Liver (tissue), 9 donors: Measurements from ENCODE around the gene HBG1. TPM values are rescaled to one million over a fixed set of nuclear protein-coding genes. Genes with fewer than 3 reads are reported as not detected.

Experiments used
- DNase-seq: peaks from one replicate; pipeline ENCODE4 v3.0.0-alpha.2; 2017; ENCODE audit warnings: low spot score
- H3K27ac ChIP-seq, 2 donors: one replicate each; pipeline ENCODE4 v1.7.0; 2013; ENCODE audit warnings: inconsistent platforms in 2 of 2, low read length in 2 of 2, control low read depth in 1 of 2, low read depth in 1 of 2, mild to moderate bottlenecking in 1 of 2
- H3K27me3 ChIP-seq, 4 donors: one replicate each; pipeline versions ENCODE4 v1.6.1 to v1.7.0; 2013; ENCODE audit warnings: low read length in 3 of 4, inconsistent platforms in 1 of 4, mild to moderate bottlenecking in 1 of 4, moderate library complexity in 1 of 4; ENCODE audit not compliant: control insufficient read depth in 4 of 4, insufficient read depth in 4 of 4
- H3K36me3 ChIP-seq, 4 donors: one replicate each; pipeline versions ENCODE4 v1.6.1 to v1.7.0; 2013; ENCODE audit warnings: low read length in 3 of 4, mild to moderate bottlenecking in 3 of 4, low read depth in 1 of 4, moderate library complexity in 1 of 4; ENCODE audit not compliant: control insufficient read depth in 4 of 4, insufficient read depth in 3 of 4
- H3K4me1 ChIP-seq, 4 donors: one replicate each; pipeline versions ENCODE4 v1.6.1 to v1.7.0; 2013; ENCODE audit warnings: low read length in 3 of 4, mild to moderate bottlenecking in 3 of 4, moderate library complexity in 1 of 4; ENCODE audit not compliant: control insufficient read depth in 4 of 4, insufficient read depth in 4 of 4
- H3K4me3 ChIP-seq, 3 donors: one replicate each; pipeline versions ENCODE4 v1.6.1 to v1.7.0; 2013; ENCODE audit warnings: low read length in 3 of 3, control low read depth in 1 of 3, low read depth in 1 of 3, mild to moderate bottlenecking in 1 of 3
- H3K9ac ChIP-seq, 2 donors: one replicate each; pipeline ENCODE4 v1.7.0; 2013; ENCODE audit warnings: low read length in 2 of 2, mild to moderate bottlenecking in 2 of 2, moderate library complexity in 2 of 2, control low read depth in 1 of 2, low read depth in 1 of 2
- H3K9me3 ChIP-seq, 4 donors: one replicate each; pipeline versions ENCODE4 v1.6.1 to v1.7.0; 2013; ENCODE audit warnings: low read length in 3 of 4; ENCODE audit not compliant: control insufficient read depth in 4 of 4
- ATF3 ChIP-seq: IDR thresholded peaks from 2 replicates; pipeline ENCODE4 v1.6.1; 2016; ENCODE audit warnings: antibody characterized with exemption
- CTCF ChIP-seq: fragments of 150-350 bp; IDR thresholded peaks from 2 replicates; pipeline ENCODE4 v1.5.1; 2017; ENCODE audit warnings: improper control_type of control experiment, low read depth, low read length; ENCODE audit not compliant: missing input control
- FOXA1 ChIP-seq: IDR thresholded peaks from 2 replicates; pipeline ENCODE4 v1.6.1; 2016; ENCODE audit warnings: antibody characterized with exemption
- FOXA2 ChIP-seq: IDR thresholded peaks from 2 replicates; pipeline ENCODE4 v1.6.1; 2016; ENCODE audit warnings: antibody characterized with exemption
- GABPA ChIP-seq, 2 donors: IDR thresholded peaks in 1 of 2; conservative IDR thresholded peaks in 1 of 2; 2 replicates each; pipeline ENCODE4 v1.6.1; 2016; ENCODE audit warnings: antibody characterized with exemption in 2 of 2, mild to moderate bottlenecking in 1 of 2, moderate library complexity in 1 of 2
- HNF4A ChIP-seq, 2 donors: conservative IDR thresholded peaks; 2 replicates each; pipeline ENCODE4 v1.6.1; 2016; ENCODE audit warnings: antibody characterized with exemption in 2 of 2, mild to moderate bottlenecking in 2 of 2
- JUND ChIP-seq, 2 donors: IDR thresholded peaks; 2 replicates each; pipeline ENCODE4 v1.6.1; 2016; ENCODE audit warnings: antibody characterized with exemption in 2 of 2
- MAX ChIP-seq: IDR thresholded peaks from 2 replicates; pipeline ENCODE4 v1.6.1; 2016; ENCODE audit warnings: antibody characterized with exemption
- NR2F2 ChIP-seq: IDR thresholded peaks from 2 replicates; pipeline ENCODE4 v1.6.1; 2016; ENCODE audit warnings: antibody characterized with exemption
- RAD21 ChIP-seq, 2 donors: IDR thresholded peaks; 2 replicates each; pipeline ENCODE4 v1.6.1; 2016; ENCODE audit warnings: antibody characterized with exemption in 2 of 2, mild to moderate bottlenecking in 2 of 2
- REST ChIP-seq: IDR thresholded peaks from 2 replicates; pipeline ENCODE4 v1.6.1; 2016; ENCODE audit warnings: antibody characterized with exemption, mild to moderate bottlenecking
- SP1 ChIP-seq: IDR thresholded peaks from 2 replicates; pipeline ENCODE4 v1.6.1; 2018; ENCODE audit warnings: antibody characterized with exemption, mild to moderate bottlenecking
- TAF1 ChIP-seq: conservative IDR thresholded peaks from 2 replicates; pipeline ENCODE4 v1.6.1; 2016; ENCODE audit warnings: antibody characterized with exemption, mild to moderate bottlenecking
- ZBTB33 ChIP-seq: IDR thresholded peaks from 2 replicates; pipeline ENCODE4 v1.6.1; 2016; ENCODE audit warnings: antibody characterized with exemption
- WGBS: extraction: QIAGEN DNeasy Blood & Tissue Kit; methylation state at CpG from one replicate; pipeline ENCODE4 v1.1.7; 2013; 5-methylcytosine and 5-hydroxymethylcytosine counted together
- polyA plus RNA-seq, 2 donors: library from polyadenylated mRNA; stranded (reverse) in 1 of 2; unstranded in 1 of 2; fragments of 200-250 nt in 1 of 2; fragments of >200 nt in 1 of 2; fragmentation: Nextera tagmentation in 1 of 2; extraction: Ambion mirVana in 1 of 2; gene quantifications; one replicate each; pipeline versions ENCODE4 v1.2.1 to v1.2.3, GENCODE V29; 2013 to 2015
- total RNA-seq, 2 donors: library from RNA; depleted of rRNA; stranded (reverse); fragments of >200 nt; gene quantifications; one replicate each; pipeline ENCODE4 v1.2.3, GENCODE V29; 2014
- donor health status: healthy.
- donor health status: healthy.
- donor health status: healthy.
- donor health status: healthy.
- donor health status: healthy.

Gene HBG1
- total and polyA plus RNA-seq, 4 donors = 75.1 TPM; not detected in 3

GRCh38 chr11:5234381-5234834 is 15.2 kb downstream of the HBG1 start, which contains the start of gene HBD:
HBD (minus strand) TSS chr11:5234483; CDS start chr11:5234433, 50 bp downstream.
- no peak for DNase-seq
- Histone ChIP-seq H3K36me3 (no peaks in the 10 kb centered on the region), H3K9ac (no peak within 1 kb of the TSS), H3K27me3 (no peaks in the 10 kb centered on the region), H3K9me3 (no peaks in the 10 kb centered on the region), H3K27ac (no peak within 1 kb of the TSS), H3K4me3 (no peak within 1 kb of the TSS), H3K4me1 (no peaks in the 10 kb centered on the region)
- no peak for TF ChIP-seq REST
- WGBS = 59% methylated on average over 2 of the region's 2 CpGs

GRCh38 chr11:5233307-5233706 is 16.4 kb downstream of the HBG1 start:
- no peak overlapping the region for H3K4me3 ChIP-seq
- H3K9ac ChIP-seq = no peak overlapping the region
- H3K4me1 ChIP-seq = no peaks in the 10 kb centered on the region
- 79% methylated on average over 1 of the region's 1 CpG for WGBS
- TF ChIP-seq MAX = no peak
- TF ChIP-seq NR2F2 = no peak
- TF ChIP-seq FOXA1 = no peak
- no peak for TF ChIP-seq CTCF
- TF ChIP-seq ATF3 = no peak
- no peak for TF ChIP-seq RAD21 (IDR thresholded peaks at IDR 0.05)
- TF ChIP-seq GABPA (IDR thresholded peaks at IDR 0.05 in 1 of 2, conservative IDR thresholded peaks at IDR 0.05 in 1 of 2) = no peak
- no peak for TF ChIP-seq FOXA2
- TF ChIP-seq HNF4A (conservative IDR thresholded peaks at IDR 0.05) = no peak
- TF ChIP-seq SP1 = no peak
- TF ChIP-seq TAF1 = no peak
- no peaks in the 10 kb centered on the region for H3K36me3 ChIP-seq
- no peak overlapping the region for H3K27ac ChIP-seq
- no peaks in the 10 kb centered on the region for H3K9me3 ChIP-seq
- no peak for DNase-seq
- H3K27me3 ChIP-seq = no peaks in the 10 kb centered on the region

- no peaks in the 10 kb centered on the region for H3K27me3 ChIP-seq
- H3K27ac ChIP-seq = no peak overlapping the region
- no peaks in the 10 kb centered on the region for H3K9me3 ChIP-seq
- no peaks in the 10 kb centered on the region for H3K36me3 ChIP-seq
- WGBS = 92% methylated on average over 2 of the region's 2 CpGs
- no peak for TF ChIP-seq JUND (IDR thresholded peaks at IDR 0.05)
- TF ChIP-seq REST = no peak
- TF ChIP-seq TAF1 = no peak
- TF ChIP-seq ZBTB33 = no peak
- TF ChIP-seq ATF3 = no peak
- H3K4me1 ChIP-seq = no peaks in the 10 kb centered on the region
- no peak overlapping the region for H3K9ac ChIP-seq
- no peak overlapping the region for H3K4me3 ChIP-seq
- DNase-seq = no peak
These were observed 16.8 kb downstream of the HBG1 start for GRCh38 chr11:5232821-5233220.
